HepG2 (cell line): Measurements from ENCODE around the gene SUCLG2. TPM values are rescaled to one million over a fixed set of nuclear protein-coding genes. Genes with fewer than 3 reads are reported as not detected.

Experiments used
- ATAC-seq: fragments of 200-7000 bp; cut with Tn5 transposase; 3 replicates; pipeline ENCODE4 v1.9.1; 2020; ENCODE audit warnings: mild to moderate bottlenecking, moderate library complexity
- BruUV-seq: library from RNA; stranded (reverse); fragments of 400-500 nt; replicated peaks from 2 replicates; lab custom pipeline; 2021; lab: Mats Ljungman, UMichigan
- CTCF ChIA-PET: fragments of 300-600 bp; formaldehyde crosslinking; extraction: SDS; loops from one replicate; lab custom pipeline; 2021; ENCODE audit warnings: low total read pairs, inconsistent platforms, low intra/inter-chr PET ratio; lab: Yijun Ruan, JAX
- POLR2A ChIA-PET: fragments of 350-600 bp; sonication (Branson Sonifier 250); formaldehyde crosslinking; loops from one replicate; lab custom pipeline; 2020; ENCODE audit warnings: antibody characterized with exemption, inconsistent platforms; lab: Yijun Ruan, JAX
- DNase-seq: peaks from one replicate; pipeline ENCODE4 v3.0.0-alpha.2; 2015; ENCODE audit warnings: low spot score
- FAIRE-seq: peaks from 3 replicates; lab custom pipeline; 2011; peaks lifted over from hg19 to GRCh38; lab: Jason Lieb, UNC
- H2AFZ ChIP-seq: one replicate; pipeline ENCODE4 v1.6.1; 2011; ENCODE audit warnings: low read length, inconsistent platforms
- H3K27ac ChIP-seq: fragments of 300-600 bp; 3 replicates; pipeline ENCODE4 v1.8.0; 2011; ENCODE audit warnings: mixed run types, mild to moderate bottlenecking, mixed read lengths, low read length, inconsistent platforms; ENCODE audit not compliant: insufficient read depth; ENCODE audit errors: extremely low read length
- H3K27me3 ChIP-seq, 2 experiments: fragments of 200-600 bp in 1 of 2; 2 replicates in 1 of 2; 3 replicates in 1 of 2; pipeline versions ENCODE4 v1.6.0 to v1.8.0; 2011; ENCODE audit warnings: low read length in 2 of 2, mild to moderate bottlenecking in 2 of 2, moderate library complexity in 2 of 2, inconsistent platforms in 1 of 2; ENCODE audit not compliant: insufficient read depth in 2 of 2, control insufficient read depth in 1 of 2
- H3K36me3 ChIP-seq, 2 experiments: fragments of 200-600 bp in 1 of 2; replicated peaks in 1 of 2; 2 replicates in 1 of 2; 3 replicates in 1 of 2; pipeline versions ENCODE4 v1.5.1 to v1.8.0; 2011; ENCODE audit warnings: low read length in 2 of 2, inconsistent platforms in 1 of 2; ENCODE audit not compliant: insufficient read depth in 2 of 2, control insufficient read depth in 1 of 2
- H3K4me1 ChIP-seq: 2 replicates; pipeline ENCODE4 v1.5.1; 2012; ENCODE audit warnings: low read length, inconsistent platforms; ENCODE audit not compliant: insufficient read depth
- H3K4me2 ChIP-seq: 2 replicates; pipeline ENCODE4 v1.6.0; 2011; ENCODE audit warnings: low read depth, low read length, inconsistent platforms
- H3K4me3 ChIP-seq, 3 experiments: fragments of 200-600 bp in 1 of 3; sonication (generic), shearing (Covaris generic) in 1 of 3; replicated peaks in 1 of 3; 2 replicates each; pipeline ENCODE4 v1.5.1; 2011 to 2016; ENCODE audit warnings: low read length in 3 of 3, inconsistent platforms in 2 of 3, low read depth in 2 of 3, mild to moderate bottlenecking in 2 of 3, control low read depth in 1 of 3, mixed read lengths in 1 of 3; ENCODE audit not compliant: insufficient read depth in 1 of 3
- H3K79me2 ChIP-seq: one replicate; pipeline ENCODE4 v1.6.1; 2011; ENCODE audit warnings: low read length, inconsistent platforms; ENCODE audit not compliant: insufficient read depth
- H3K9ac ChIP-seq: 2 replicates; pipeline ENCODE4 v1.6.0; 2011; ENCODE audit warnings: mild to moderate bottlenecking, low read depth, low read length, inconsistent platforms; ENCODE audit not compliant: insufficient read depth
- H3K9me3 ChIP-seq: 2 replicates; pipeline ENCODE4 v1.5.1; 2012; ENCODE audit warnings: mild to moderate bottlenecking, low read length
- H4K20me1 ChIP-seq: 2 replicates; pipeline ENCODE4 v1.6.0; 2011; ENCODE audit warnings: inconsistent platforms, mild to moderate bottlenecking, low read length, moderate library complexity; ENCODE audit not compliant: insufficient read depth
- FOSL2 ChIP-seq: sonication (generic); formaldehyde crosslinking; IDR thresholded peaks from 2 replicates; pipeline ENCODE4 v1.4.0; 2020; ENCODE audit warnings: missing genetic modification reagents
- REXO4 ChIP-seq: sonication (generic); formaldehyde crosslinking; IDR thresholded peaks from 2 replicates; pipeline ENCODE4 v1.8.0; 2022; ENCODE audit warnings: missing genetic modification reagents, mild to moderate bottlenecking, borderline replicate concordance
- TAF1 ChIP-seq: sonication (generic); formaldehyde crosslinking; IDR thresholded peaks from 2 replicates; pipeline ENCODE4 v1.4.0; 2020; ENCODE audit warnings: missing genetic modification reagents
- ZFP36 ChIP-seq: fragments of 150-350 bp; IDR thresholded peaks from 2 replicates; pipeline ENCODE4 v1.6.1; 2018; ENCODE audit warnings: borderline replicate concordance, low read length, low read depth; ENCODE audit not compliant: partially characterized antibody
- ZMYM3 ChIP-seq: sonication (generic); formaldehyde crosslinking; IDR thresholded peaks from 2 replicates; pipeline ENCODE4 v1.5.1; 2020; ENCODE audit warnings: mild to moderate bottlenecking, missing genetic modification reagents
- ZNF160 ChIP-seq: sonication (generic); formaldehyde crosslinking; IDR thresholded peaks from 2 replicates; pipeline ENCODE4 v1.8.0; 2022; ENCODE audit warnings: mild to moderate bottlenecking, inconsistent platforms, missing genetic modification reagents
- ZNF569 ChIP-seq: sonication (generic); formaldehyde crosslinking; IDR thresholded peaks from 2 replicates; pipeline ENCODE4 v1.5.0; 2020; ENCODE audit warnings: mild to moderate bottlenecking, missing genetic modification reagents, moderate library complexity, borderline replicate concordance
- ZNF615 ChIP-seq: sonication (generic); formaldehyde crosslinking; IDR thresholded peaks from 2 replicates; pipeline ENCODE4 v1.5.0; 2020; ENCODE audit warnings: mild to moderate bottlenecking, missing genetic modification reagents, borderline replicate concordance
- WGBS: methylation state at CpG from one replicate; pipeline ENCODE4 v1.1.6; 2017; ENCODE audit warnings: low lambda C conversion rate; 5-methylcytosine and 5-hydroxymethylcytosine counted together
- in situ Hi-C: cut with HindIII; loops from 2 replicates; pipeline ENCODE4 v1.10.0; 2017; ENCODE audit warnings: low pct_unique_long_range_greater_than_20kb; ENCODE audit not compliant: extremely low pct_ligation_motif_present
- intact Hi-C: fragments of 100-400 bp; cut with micrococcal nuclease; formaldehyde crosslinking; loops from one replicate; pipeline ENCODE4 v1.10.0; 2022; ENCODE audit not compliant: unreplicated experiment
- polyA plus RNA-seq, 8 experiments: library from polyadenylated mRNA; depleted of rRNA in 3 of 8; stranded (reverse) in 7 of 8; unstranded in 1 of 8; fragments of >200 nt; fragmentation: Illumina TruSeq in 4 of 8; extraction: Trizol in 4 of 8; gene quantifications; 2 replicates each; pipeline versions ENCODE4 v1.2.1 to v1.2.3, GENCODE V29; 2011 to 2016; ENCODE audit warnings: low read depth in 4 of 8, missing spikeins in 1 of 8, mixed read lengths in 1 of 8; ENCODE audit not compliant: insufficient read depth in 1 of 8
- total RNA-seq, 5 experiments: library from RNA; depleted of rRNA; stranded (reverse); fragments of >200 nt; fragmentation: Illumina TruSeq; extraction: Trizol; gene quantifications; 2 replicates each; pipeline ENCODE4 v1.2.3, GENCODE V29; 2016; ENCODE audit warnings: low read depth in 1 of 5
- TF ChIP-seq, protein P1 (sequence below): sonication (generic); formaldehyde crosslinking; IDR thresholded peaks from 2 replicates; pipeline ENCODE4 v1.5.0; 2020; ENCODE audit warnings: mild to moderate bottlenecking, missing genetic modification reagents, borderline replicate concordance

SUCLG2 gene
- total and polyA plus RNA-seq, 2 of the 13 experiments (the other 11 are each of a cell fraction or from before 2014, with no cell fraction given), result 21.4 to 64.9 TPM

DNA sequence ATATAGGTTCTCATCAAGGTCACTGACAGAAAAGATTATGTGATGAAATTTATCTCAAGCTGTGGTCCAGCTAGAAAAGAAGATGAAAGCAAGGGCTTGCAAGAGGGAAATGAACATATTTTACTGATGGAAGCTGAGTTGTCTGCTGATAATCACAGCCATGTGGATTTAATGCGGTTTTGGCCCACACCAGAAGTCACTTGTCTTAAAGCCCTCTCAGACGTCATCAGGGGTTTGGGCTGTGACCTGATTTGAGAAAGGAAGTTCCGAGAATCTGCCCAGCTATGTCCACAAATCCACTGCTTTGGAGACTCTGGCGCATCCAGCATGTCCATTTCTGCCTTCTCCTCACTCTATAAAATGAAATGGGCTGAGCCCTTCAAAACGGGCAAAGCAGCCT, 278.4 kb downstream of the SUCLG2 start:
- POLR2A ChIA-PET, result no interaction called here
- H2AFZ ChIP-seq, result no peak overlapping the region
- BruUV-seq, result no TSS peak

DNA sequence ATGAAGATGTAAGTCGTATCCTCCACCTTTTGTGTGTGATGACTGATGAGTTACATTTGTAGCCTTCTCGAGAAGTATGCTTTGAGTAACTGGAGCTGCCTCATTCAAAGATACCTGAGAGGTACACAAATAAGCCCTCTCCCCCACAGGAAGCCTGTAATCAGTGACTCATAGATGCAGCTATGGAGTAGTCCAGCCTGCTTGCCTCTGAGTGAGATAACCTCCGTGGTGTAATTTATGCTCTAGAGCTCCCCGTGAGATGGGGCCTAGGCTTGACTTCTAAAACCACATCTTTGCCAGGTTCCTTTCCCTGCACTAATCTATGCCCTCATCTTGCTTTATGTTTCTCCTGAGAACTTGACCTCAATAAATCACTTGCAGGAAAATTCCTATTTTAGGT, 291.7 kb downstream of the SUCLG2 start:
- CTCF ChIA-PET, result no interaction called here
- TF ChIP-seq REXO4 (CRISPR knock-in tag) (no peak), ZFP36 (no peak), FOSL2 (CRISPR knock-in tag) (peak; percentile 79)
- TF ChIP-seq, protein P1, sequence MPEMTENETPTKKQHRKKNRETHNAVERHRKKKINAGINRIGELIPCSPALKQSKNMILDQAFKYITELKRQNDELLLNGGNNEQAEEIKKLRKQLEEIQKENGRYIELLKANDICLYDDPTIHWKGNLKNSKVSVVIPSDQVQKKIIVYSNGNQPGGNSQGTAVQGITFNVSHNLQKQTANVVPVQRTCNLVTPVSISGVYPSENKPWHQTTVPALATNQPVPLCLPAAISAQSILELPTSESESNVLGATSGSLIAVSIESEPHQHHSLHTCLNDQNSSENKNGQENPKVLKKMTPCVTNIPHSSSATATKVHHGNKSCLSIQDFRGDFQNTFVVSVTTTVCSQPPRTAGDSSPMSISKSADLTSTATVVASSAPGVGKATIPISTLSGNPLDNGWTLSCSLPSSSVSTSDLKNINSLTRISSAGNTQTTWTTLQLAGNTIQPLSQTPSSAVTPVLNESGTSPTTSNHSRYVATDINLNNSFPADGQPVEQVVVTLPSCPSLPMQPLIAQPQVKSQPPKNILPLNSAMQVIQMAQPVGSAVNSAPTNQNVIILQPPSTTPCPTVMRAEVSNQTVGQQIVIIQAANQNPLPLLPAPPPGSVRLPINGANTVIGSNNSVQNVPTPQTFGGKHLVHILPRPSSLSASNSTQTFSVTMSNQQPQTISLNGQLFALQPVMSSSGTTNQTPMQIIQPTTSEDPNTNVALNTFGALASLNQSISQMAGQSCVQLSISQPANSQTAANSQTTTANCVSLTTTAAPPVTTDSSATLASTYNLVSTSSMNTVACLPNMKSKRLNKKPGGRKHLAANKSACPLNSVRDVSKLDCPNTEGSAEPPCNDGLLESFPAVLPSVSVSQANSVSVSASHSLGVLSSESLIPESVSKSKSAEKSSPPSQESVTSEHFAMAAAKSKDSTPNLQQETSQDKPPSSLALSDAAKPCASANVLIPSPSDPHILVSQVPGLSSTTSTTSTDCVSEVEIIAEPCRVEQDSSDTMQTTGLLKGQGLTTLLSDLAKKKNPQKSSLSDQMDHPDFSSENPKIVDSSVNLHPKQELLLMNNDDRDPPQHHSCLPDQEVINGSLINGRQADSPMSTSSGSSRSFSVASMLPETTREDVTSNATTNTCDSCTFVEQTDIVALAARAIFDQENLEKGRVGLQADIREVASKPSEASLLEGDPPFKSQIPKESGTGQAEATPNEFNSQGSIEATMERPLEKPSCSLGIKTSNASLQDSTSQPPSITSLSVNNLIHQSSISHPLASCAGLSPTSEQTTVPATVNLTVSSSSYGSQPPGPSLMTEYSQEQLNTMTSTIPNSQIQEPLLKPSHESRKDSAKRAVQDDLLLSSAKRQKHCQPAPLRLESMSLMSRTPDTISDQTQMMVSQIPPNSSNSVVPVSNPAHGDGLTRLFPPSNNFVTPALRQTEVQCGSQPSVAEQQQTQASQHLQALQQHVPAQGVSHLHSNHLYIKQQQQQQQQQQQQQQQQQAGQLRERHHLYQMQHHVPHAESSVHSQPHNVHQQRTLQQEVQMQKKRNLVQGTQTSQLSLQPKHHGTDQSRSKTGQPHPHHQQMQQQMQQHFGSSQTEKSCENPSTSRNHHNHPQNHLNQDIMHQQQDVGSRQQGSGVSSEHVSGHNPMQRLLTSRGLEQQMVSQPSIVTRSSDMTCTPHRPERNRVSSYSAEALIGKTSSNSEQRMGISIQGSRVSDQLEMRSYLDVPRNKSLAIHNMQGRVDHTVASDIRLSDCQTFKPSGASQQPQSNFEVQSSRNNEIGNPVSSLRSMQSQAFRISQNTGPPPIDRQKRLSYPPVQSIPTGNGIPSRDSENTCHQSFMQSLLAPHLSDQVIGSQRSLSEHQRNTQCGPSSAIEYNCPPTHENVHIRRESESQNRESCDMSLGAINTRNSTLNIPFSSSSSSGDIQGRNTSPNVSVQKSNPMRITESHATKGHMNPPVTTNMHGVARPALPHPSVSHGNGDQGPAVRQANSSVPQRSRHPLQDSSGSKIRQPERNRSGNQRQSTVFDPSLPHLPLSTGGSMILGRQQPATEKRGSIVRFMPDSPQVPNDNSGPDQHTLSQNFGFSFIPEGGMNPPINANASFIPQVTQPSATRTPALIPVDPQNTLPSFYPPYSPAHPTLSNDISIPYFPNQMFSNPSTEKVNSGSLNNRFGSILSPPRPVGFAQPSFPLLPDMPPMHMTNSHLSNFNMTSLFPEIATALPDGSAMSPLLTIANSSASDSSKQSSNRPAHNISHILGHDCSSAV (CRISPR knock-in tag), result no peak
- TF ChIP-seq, all 625 proteins: peak for 1
- intact Hi-C loops, result no loop called here
- 13% methylated on average over 4 of the region's 4 CpGs for WGBS
- no peaks in the 10 kb centered on the region for H3K27me3 ChIP-seq
- peak; percentile 62 for ATAC-seq
- no peaks in the 10 kb centered on the region for H3K36me3 ChIP-seq
- no peak overlapping the region for H3K9ac ChIP-seq
- no peak overlapping the region for H3K4me3 ChIP-seq
- no peak overlapping the region for H3K4me2 ChIP-seq
- POLR2A ChIA-PET, result no interaction called here
- H3K27ac ChIP-seq, result no peak overlapping the region
- DNase-seq, result peak; percentile 69
- H3K4me1 ChIP-seq, result no peaks in the 10 kb centered on the region
- in situ Hi-C loops, result loop anchor here (25.0 kb wide), 2 partner anchors 400 to 1525 kb away; no protein-coding TSS in a partner anchor
- H2AFZ ChIP-seq, result no peak overlapping the region
- no peak for FAIRE-seq
- H3K79me2 ChIP-seq, result no peaks in the 10 kb centered on the region
- no TSS peak for BruUV-seq
- H4K20me1 ChIP-seq, result no peaks in the 10 kb centered on the region
- H3K9me3 ChIP-seq, result no peaks in the 10 kb centered on the region

More for the DNA sequence above, 278.4 kb downstream of the SUCLG2 start:
- no peaks in the 10 kb centered on the region for H3K79me2 ChIP-seq
- H3K27ac ChIP-seq, result no peak overlapping the region
- no peak for ATAC-seq
- 89% methylated on average over 5 of the region's 5 CpGs for WGBS
- H3K4me2 ChIP-seq, result no peak overlapping the region
- no peak for DNase-seq
- no peaks in the 10 kb centered on the region for H3K36me3 ChIP-seq
- no peaks in the 10 kb centered on the region for H3K9me3 ChIP-seq
- no peak for FAIRE-seq
- H3K4me3 ChIP-seq, result no peak overlapping the region
- CTCF ChIA-PET, result no interaction called here
- TF ChIP-seq ZNF615 (CRISPR knock-in tag), result no peak
- no peak for TF ChIP-seq ZNF160 (CRISPR knock-in tag)
- no peak for TF ChIP-seq TAF1 (CRISPR knock-in tag)
- TF ChIP-seq ZMYM3 (CRISPR knock-in tag), result no peak
- TF ChIP-seq ZNF569 (CRISPR knock-in tag), result no peak
- intact Hi-C loops, result no loop called here
- H3K4me1 ChIP-seq, result no peaks in the 10 kb centered on the region
- no peaks in the 10 kb centered on the region for H3K27me3 ChIP-seq
- no peak overlapping the region for H3K9ac ChIP-seq
- H4K20me1 ChIP-seq, result no peaks in the 10 kb centered on the region
- in situ Hi-C loops, result no loop called here
